GM08714 (cell line): ENCODE data around the gene LAMC2.

Experiments
- H3K4me3 ChIP-seq: fragments of 200-500 bp; sonication (Bioruptor generic); 2 replicates; pipeline ENCODE4 v1.5.1; 2014; ENCODE audit warnings: mild to moderate bottlenecking, low read length, inconsistent platforms
- ZNF274 ChIP-seq: IDR thresholded peaks from 2 replicates; pipeline ENCODE4 v1.6.1; 2012; ENCODE audit warnings: mild to moderate bottlenecking, low read depth, low read length

Gene LAMC2

DNA sequence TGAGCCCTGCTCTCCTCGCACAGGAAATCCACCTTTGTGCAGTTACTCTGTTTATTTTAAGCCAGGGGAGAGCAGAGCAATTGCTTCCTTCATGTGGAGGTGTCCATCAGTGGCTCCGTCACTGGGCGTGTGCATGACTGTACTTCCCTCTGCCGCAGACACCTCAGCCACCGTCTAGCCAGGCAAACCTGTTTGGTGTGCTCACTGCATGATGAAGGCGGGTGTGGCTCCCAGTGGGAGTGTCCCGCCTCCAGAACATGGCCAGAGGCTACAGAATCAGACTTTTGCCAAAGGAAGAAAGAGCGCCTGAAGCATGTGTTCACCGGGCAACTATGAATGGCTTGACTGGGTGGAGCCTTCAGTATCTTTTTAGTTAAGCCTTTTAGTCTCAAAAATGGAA is 26.1 kb upstream of the LAMC2 start:
- TF ChIP-seq ZNF274 = no peak
- no peak overlapping the region for H3K4me3 ChIP-seq

DNA sequence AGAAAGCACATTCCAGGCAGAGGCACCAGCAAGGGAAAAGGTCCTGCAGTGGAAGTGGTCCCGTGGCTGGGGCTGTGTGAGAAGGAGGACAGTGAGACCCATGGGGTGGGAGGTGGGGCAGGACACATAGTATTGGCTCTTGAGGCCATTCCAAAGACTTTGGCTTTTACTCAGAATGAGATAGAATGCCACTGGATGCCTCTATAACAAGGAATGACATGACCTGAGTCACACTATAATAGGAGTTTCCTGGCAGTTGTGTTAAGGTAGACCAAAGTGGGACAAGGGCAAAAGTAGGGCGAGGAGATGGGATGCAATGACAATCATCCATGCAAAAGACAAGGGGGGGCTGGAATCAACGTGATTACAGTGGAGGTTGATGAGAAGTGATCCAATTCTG is 24.7 kb upstream of the LAMC2 start:
- no peak for TF ChIP-seq ZNF274
- H3K4me3 ChIP-seq = no peak overlapping the region

GRCh38 chr1:183163316-183163715 is 22.7 kb upstream of the LAMC2 start:
- H3K4me3 ChIP-seq = no peak overlapping the region
- no peak for TF ChIP-seq ZNF274

DNA sequence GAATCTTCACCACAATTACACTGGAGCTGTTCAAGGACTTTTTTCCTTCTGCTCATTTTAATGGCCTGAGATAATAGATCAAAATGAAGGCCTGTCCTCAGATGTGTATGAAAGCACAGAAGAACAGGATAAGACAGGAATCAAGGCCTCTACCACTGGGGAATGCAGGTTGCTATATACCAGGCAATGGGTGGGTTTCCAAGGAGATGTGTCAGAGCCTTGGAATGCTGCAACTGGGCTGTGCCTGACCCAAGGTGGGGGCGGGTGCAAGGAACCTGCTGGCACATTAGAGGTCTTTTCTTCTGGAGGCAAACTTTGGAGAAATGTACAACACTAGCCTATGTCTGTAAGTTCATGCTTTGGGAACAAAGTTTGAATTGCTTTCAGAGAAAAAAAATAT is 21.7 kb upstream of the LAMC2 start:
- H3K4me3 ChIP-seq = no peak overlapping the region
- TF ChIP-seq ZNF274 = no peak

GRCh38 chr1:183164963-183165362 is 21.1 kb upstream of the LAMC2 start:
- TF ChIP-seq ZNF274 = no peak
- H3K4me3 ChIP-seq = no peak overlapping the region

- no peak for TF ChIP-seq ZNF274
- no peak overlapping the region for H3K4me3 ChIP-seq
Measured at GRCh38 chr1:183165456-183165855, 20.6 kb upstream of the LAMC2 start.

DNA sequence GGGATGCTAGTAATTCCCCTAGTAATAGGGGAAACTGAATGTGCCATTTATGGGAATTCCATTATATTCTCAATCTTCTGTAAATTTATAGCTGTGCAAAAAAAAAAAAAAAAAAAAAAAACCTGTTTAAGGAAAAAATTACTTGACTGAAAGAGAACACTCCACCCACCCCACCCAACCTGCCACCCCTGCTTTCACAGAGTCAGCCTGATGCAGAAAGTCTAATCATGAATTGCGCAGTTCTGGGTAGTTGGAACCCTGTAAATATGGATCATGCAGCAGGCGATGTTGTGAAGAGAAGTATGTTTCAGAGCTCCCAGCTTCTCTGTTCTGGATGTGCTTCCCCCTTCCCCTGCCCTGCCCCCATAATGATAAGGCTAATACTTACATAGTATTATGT is 19.6 kb upstream of the LAMC2 start:
- no peak for TF ChIP-seq ZNF274
- H3K4me3 ChIP-seq = no peak overlapping the region

GRCh38 chr1:183167676-183168075 is 18.4 kb upstream of the LAMC2 start:
- TF ChIP-seq ZNF274 = no peak
- no peak overlapping the region for H3K4me3 ChIP-seq

GRCh38 chr1:183168308-183168707 is 17.8 kb upstream of the LAMC2 start:
- H3K4me3 ChIP-seq = no peak overlapping the region
- no peak for TF ChIP-seq ZNF274

DNA sequence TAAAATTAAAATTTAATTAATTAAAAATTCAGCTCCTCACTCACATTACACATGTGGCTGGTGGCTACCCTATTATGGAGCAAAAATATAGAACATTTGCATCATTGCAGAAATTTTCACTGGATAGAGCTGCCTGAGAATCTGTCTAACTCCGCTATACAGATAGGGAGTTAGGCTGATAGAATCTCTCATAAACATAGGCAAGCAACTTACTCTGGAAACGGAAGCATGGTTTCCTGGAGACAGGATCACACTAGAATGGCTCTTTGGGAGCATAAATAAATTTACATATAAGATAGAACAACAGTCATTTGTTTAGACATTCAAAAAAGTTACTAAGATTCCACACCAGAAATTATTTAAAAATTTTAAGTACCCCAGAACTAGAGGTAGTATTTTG is 12.2 kb upstream of the LAMC2 start:
- TF ChIP-seq ZNF274 = no peak
- no peak overlapping the region for H3K4me3 ChIP-seq

- TF ChIP-seq ZNF274 = no peak
- no peak overlapping the region for H3K4me3 ChIP-seq
Measured at GRCh38 chr1:183175631-183176030, 10.4 kb upstream of the LAMC2 start.

GRCh38 chr1:183178545-183178944 is 7.5 kb upstream of the LAMC2 start:
- no peak overlapping the region for H3K4me3 ChIP-seq
- TF ChIP-seq ZNF274 = no peak

GRCh38 chr1:183179033-183179432 is 7.0 kb upstream of the LAMC2 start:
- no peak for TF ChIP-seq ZNF274
- H3K4me3 ChIP-seq = no peak overlapping the region

GRCh38 chr1:183180218-183180617 is 5.8 kb upstream of the LAMC2 start:
- H3K4me3 ChIP-seq = peak overlapping the region; percentile 17; the same call in 1 of the 2 replicates
- TF ChIP-seq ZNF274 = no peak

- no peak for TF ChIP-seq ZNF274
- H3K4me3 ChIP-seq = no peak overlapping the region
Measured at GRCh38 chr1:183180634-183181056, 5.4 kb upstream of the LAMC2 start.

DNA sequence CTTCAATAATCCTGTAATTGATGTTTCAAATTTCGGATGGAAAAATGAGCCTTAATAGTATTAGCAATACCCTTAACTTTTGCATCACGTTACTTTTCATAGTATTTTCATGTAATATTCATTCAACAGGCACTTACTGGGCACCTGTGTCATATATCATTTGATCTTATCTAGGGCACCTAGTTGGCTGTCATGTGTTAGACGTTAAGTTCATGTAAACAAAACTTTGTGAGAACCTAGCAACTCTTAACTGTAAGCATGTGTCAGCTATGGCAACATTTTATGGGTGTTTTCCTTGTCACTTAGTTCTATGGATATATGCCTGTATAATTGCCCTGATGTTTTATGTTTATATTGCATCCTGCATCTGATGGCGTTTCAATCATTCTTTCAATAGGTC is 777 bp downstream of the LAMC2 start:
- H3K4me3 ChIP-seq = no peak overlapping the region
- no peak for TF ChIP-seq ZNF274
